Suppressor macrophage treated with lipopolysaccharide for 4 hours (primary cell): ENCODE data around the gene ATG5.
"Not testable (repeated sequence)": the region's sequence is repeated elsewhere in the genome, so short reads cannot be mapped to it uniquely, and the experiment has no call there.

Source experiments
- DNase-seq: peaks from one replicate; pipeline ENCODE4 v3.0.0-alpha.2; 2020

The ATG5 gene

GRCh38 chr6:106256201-106256968 is 69.2 kb downstream of the ATG5 start:
- no peak for DNase-seq

GRCh38 chr6:106255306-106255705 is 70.3 kb downstream of the ATG5 start:
- no peak for DNase-seq

GRCh38 chr6:106254636-106255035 is 70.9 kb downstream of the ATG5 start:
- DNase-seq: peak; percentile 5

GRCh38 chr6:106253731-106254130 is 71.8 kb downstream of the ATG5 start:
- no peak for DNase-seq

DNA sequence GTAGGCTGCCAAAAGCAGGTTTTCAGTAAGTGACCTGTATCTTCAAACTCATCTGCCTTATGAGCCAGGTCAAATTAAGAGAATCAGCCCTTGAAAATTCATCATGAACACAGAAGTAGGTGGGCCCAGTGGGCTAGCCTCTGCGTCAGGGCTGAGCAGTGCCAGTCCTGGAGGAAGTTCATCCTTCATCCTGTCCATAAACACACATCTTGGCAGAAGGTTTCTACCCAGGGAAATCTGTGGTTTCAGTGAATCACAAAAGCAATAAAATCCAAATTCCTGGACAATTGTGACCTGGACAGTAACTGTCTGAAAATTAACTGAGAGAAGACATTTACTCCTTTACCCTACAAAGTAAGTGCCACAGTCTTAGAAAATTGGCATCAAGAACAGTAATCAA is 72.4 kb downstream of the ATG5 start:
- no peak for DNase-seq

- no peak for DNase-seq
Observed at GRCh38 chr6:106252687-106253086, 72.9 kb downstream of the ATG5 start.

GRCh38 chr6:106251531-106252255 is 73.9 kb downstream of the ATG5 start:
- DNase-seq: not testable (repeated sequence)

GRCh38 chr6:106250953-106251352 is 74.6 kb downstream of the ATG5 start:
- DNase-seq: no peak

- DNase-seq: no peak
Observed at GRCh38 chr6:106249658-106250057, 75.9 kb downstream of the ATG5 start.

DNA sequence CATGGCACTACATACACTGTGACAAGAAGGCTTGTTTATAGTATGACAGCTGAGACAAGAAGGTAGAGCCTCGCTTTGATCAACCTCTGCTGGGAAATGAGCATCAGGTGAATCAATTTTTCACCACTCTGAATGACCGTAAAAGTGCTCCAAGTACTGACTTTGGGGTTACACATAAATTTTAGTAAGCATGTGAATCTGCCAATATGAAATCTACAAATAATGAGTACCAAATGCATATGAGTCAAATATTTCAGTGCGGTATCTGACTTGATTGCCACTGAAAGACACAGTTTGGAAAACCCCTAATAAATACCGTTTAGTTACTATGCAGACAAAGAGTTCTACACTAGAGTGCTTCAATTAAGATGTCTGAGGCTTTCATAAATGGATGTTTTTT is 77.8 kb downstream of the ATG5 start:
- DNase-seq: no peak

DNA sequence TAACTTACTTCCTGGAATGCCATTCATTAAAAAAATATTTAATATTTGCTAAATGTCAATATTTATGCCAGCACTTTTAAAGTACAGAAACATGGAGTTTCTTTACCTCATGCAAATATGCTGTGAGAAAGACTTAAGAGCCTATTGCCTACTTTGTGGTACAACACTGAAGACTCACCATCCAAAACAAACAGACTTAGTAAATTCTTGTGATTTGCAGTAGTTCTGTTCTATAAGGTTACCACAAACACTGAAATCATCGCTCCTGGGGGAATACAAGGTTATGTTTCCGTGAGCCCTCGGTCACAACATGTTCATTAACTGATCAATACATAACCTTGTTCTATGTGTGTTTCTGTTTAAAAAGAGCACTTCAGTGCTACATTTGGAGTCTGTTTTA is 78.3 kb downstream of the ATG5 start:
- DNase-seq: no peak

DNA sequence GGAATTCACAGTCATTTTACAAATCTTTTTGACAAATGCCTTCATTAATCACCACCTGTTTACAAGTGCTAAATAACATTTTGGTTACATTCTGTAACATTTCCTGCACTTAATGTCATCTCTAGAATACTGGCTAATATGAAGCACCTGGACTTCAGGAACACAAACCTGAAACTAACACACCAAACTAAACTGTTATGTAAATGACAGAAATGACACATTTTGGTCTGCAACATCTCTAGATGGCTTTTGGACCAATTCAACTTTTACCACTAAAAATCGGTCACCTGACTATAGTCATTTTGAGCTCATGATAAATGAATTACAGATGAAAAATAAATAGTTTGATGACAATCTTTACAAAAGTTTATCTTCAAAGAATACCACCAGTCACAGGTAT is 80.6 kb downstream of the ATG5 start:
- DNase-seq: no peak

DNA sequence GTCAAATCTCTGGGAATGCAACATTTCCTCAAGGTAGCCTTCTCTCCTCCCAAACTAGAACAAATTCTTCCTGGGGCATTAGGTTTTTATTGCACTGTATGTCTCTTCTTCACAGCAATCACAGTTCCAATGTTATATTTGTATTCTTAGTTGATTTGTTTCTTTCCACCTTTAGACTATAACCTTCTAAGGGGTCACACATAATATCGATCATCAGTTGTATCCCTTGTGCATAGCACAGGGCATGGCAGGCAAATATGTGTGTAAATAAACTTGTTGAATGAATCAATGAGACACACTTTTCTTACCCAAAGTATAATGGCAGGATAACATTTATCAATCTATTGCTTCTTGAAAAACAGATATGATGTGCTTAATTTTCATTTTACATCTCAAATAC is 81.0 kb downstream of the ATG5 start:
- no peak for DNase-seq

DNA sequence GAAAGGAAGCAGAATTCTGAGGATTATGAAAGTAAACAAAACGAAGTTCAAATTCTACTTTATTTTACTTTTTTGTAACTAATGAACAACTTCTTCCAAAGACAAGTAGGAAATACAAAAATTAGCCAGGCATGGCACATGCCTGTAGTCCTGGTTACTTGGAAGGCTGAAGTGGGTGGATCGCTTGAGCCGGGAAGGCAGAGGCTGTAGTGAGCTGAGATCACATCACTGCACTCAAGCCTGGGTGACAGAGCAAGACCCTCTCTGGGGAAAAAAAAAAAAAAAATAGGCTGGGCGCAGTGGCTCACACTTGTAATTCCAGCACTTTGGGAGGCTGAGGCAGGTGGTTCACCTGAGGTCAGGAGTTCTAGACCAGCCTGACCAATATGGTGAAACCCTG is 82.3 kb downstream of the ATG5 start:
- DNase-seq: no peak

DNA sequence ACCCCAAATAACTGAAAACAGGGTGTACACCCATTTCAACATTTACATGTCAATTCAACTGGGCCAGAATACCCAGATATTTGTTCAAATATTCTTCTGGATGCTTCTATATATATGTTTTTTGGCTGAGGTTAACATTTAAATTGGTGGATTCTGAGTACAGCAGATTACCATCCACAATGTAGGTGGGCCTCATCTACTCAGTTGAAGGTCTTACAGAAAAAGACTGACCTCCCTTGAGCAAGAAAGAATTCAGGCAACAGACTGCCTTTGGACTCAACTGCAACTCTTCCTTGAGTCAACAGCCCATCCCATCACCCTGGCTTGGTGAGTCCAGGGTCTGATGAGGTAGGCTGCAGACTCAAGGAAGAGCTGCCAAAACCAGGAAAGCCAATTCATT is 84.1 kb downstream of the ATG5 start:
- DNase-seq: no peak

DNA sequence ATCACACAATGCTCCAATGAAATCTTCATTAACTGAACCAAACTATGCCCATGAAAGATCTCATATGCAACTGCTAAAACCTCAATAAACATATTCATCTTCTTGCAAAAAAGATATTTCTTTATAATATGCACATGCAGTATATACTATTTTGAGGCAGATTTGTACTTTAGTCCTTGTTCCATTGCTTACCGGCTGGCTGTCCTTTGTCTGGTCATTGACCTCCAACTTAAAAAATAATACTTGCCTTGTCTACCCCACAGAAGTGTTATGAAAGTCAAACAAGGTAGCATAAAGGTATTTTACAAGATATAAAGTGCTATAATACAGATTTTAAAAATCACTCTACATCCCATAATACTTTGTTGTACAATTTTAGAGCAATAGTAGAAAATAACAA is 88.3 kb downstream of the ATG5 start:
- DNase-seq: no peak

GRCh38 chr6:106229876-106230445 is 95.6 kb downstream of the ATG5 start:
- DNase-seq: not testable (repeated sequence)

- DNase-seq: no peak
Observed at GRCh38 chr6:106227612-106228507, 97.7 kb downstream of the ATG5 start.

DNA sequence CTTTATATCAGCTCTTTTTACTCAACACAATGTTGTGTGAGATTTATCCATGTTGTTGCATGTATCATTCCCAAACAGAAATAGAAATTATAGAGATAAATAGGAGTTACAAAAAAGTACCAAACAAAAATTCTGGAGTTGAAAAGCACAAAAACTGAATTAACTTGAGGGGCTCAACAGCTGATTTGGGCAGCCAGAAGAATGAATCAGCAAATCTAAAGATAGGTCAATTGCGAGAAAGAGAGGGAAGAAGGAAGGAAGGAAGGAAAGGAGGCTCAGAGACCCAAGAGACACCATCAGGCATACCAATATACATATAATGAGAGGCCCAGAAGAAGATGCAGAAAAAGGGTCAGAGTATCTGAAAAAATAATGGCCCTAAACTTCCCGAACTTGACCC is 98.9 kb downstream of the ATG5 start:
- DNase-seq: no peak

- no peak for DNase-seq
Observed at GRCh38 chr6:106225581-106225980, 100.0 kb downstream of the ATG5 start.

- peak; percentile 86 for DNase-seq
Observed at GRCh38 chr6:106223300-106223930, 102.1 kb downstream of the ATG5 start.

- DNase-seq: no peak
Observed at GRCh38 chr6:106220485-106220884, 105.1 kb downstream of the ATG5 start.

GRCh38 chr6:106216527-106216926 is 109.0 kb downstream of the ATG5 start:
- peak; percentile 33 for DNase-seq
